ENCODE data around the gene GALK2.

Gene GALK2

DNA sequence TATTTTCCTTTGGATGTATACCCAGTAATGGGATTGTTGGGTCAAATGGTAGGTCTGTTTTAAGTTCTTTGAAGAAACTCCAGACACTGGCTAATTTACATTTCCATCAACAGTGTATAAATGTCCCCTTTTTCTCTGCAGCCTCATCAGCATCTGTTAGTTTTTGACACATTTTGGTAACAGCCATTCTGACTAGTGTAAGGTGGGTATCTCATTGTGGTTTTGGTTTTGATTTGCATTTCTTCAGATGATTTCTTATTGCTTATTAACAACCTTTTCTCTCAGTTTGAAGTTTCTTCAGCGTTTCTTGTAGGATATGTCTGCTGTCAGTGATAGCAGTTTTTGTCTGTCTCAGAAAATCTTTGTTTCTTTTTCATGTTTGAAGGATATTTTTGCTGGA lies 15.4 kb downstream of the GALK2 start:
- TF ChIP-seq EZH2 (IDR thresholded peaks at IDR 0.05; ENCODE audit: borderline replicate concordance, low read length) (no peak), CTCF (IDR thresholded peaks at IDR 0.05; ENCODE audit: low read length) (no peak)
- no peak overlapping the region for H3K9ac ChIP-seq (ENCODE audit: low read length)
- no peaks in the 10 kb centered on the region for H3K79me2 ChIP-seq (ENCODE audit: insufficient read depth, low read length)
- H3K36me3 ChIP-seq (ENCODE audit: insufficient read depth, low read length), result no peaks in the 10 kb centered on the region
- H4K20me1 ChIP-seq (ENCODE audit: insufficient read depth, low read length), result no peaks in the 10 kb centered on the region
- H3F3A ChIP-seq (ENCODE audit: insufficient read depth, low read length), result no peaks in the 10 kb centered on the region
- H3K9me3 ChIP-seq (ENCODE audit: low read length), result no peaks in the 10 kb centered on the region
- H3K4me1 ChIP-seq (ENCODE audit: insufficient read depth, low read length, severe bottlenecking), result peaks cover 3% of the 10 kb centered on the region
- no peak overlapping the region for H3K4me2 ChIP-seq (ENCODE audit: low read length)
- H2AFZ ChIP-seq (ENCODE audit: low read length), result no peak overlapping the region
- no peaks in the 10 kb centered on the region for H3K27me3 ChIP-seq (ENCODE audit: insufficient read depth, low read length)
- H3K4me3 ChIP-seq (ENCODE audit: low read depth, low read length, poor library complexity, severe bottlenecking), result no peak overlapping the region
- H3K9me2 ChIP-seq (ENCODE audit: low read depth, low read length), result no peaks in the 10 kb centered on the region
- no peak overlapping the region for H3K27ac ChIP-seq (ENCODE audit: low read depth, low read length, poor library complexity, severe bottlenecking)

DNA sequence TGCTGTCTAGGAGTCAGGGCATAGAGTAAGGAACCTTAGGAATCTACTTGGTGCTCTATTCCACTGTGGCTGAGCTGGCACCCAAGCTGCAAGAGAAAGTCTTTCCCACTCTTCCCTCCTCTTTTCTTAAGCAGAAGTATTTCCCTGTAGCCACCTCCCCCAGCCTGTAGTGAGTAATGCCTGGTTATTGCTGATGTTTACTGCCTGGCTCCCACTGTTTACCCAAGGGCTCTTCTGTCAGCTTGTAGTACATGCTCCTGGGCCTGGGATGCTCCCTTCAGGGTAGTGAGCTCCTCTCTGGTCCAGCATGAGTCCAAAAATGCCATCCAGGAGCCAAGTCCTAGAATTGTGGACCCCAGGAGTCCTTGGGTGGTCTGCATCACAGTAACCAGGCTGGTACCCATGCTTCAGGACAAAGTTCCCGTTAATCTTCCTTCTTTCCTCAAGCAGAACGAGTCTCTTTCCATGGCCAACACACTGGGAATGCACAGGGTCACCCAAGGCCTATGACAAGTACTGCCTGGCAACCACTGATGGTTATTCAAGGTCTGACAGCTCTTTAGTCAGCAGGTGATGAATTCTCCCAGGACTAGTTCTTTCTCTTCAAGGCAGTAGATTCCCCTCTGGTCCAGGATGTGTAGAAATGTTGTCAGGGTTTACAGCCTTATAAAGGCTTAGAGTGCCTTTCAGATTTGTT lies 17.6 kb downstream of the GALK2 start:
- Histone ChIP-seq H2AFZ (ENCODE audit: low read length) (no peak overlapping the region), H3K79me2 (ENCODE audit: insufficient read depth, low read length) (peaks cover 7% of the 10 kb centered on the region; the same call in 1 of the 2 replicates), H3K27me3 (ENCODE audit: insufficient read depth, low read length) (no peaks in the 10 kb centered on the region), H3F3A (ENCODE audit: insufficient read depth, low read length) (no peaks in the 10 kb centered on the region), H3K4me2 (ENCODE audit: low read length) (no peak overlapping the region), H3K4me1 (ENCODE audit: insufficient read depth, low read length, severe bottlenecking) (peaks cover 10% of the 10 kb centered on the region), H4K20me1 (ENCODE audit: insufficient read depth, low read length) (no peaks in the 10 kb centered on the region), H3K9ac (ENCODE audit: low read length) (no peak overlapping the region), H3K9me3 (ENCODE audit: low read length) (no peaks in the 10 kb centered on the region), H3K4me3 (ENCODE audit: low read depth, low read length, poor library complexity, severe bottlenecking) (no peak overlapping the region), H3K36me3 (ENCODE audit: insufficient read depth, low read length) (no peaks in the 10 kb centered on the region), H3K27ac (ENCODE audit: low read depth, low read length, poor library complexity, severe bottlenecking) (no peak overlapping the region), H3K9me2 (ENCODE audit: low read depth, low read length) (no peaks in the 10 kb centered on the region)
- no peak for TF ChIP-seq EZH2 (IDR thresholded peaks at IDR 0.05; ENCODE audit: borderline replicate concordance, low read length)
- no peak for TF ChIP-seq CTCF (IDR thresholded peaks at IDR 0.05; ENCODE audit: low read length)

DNA sequence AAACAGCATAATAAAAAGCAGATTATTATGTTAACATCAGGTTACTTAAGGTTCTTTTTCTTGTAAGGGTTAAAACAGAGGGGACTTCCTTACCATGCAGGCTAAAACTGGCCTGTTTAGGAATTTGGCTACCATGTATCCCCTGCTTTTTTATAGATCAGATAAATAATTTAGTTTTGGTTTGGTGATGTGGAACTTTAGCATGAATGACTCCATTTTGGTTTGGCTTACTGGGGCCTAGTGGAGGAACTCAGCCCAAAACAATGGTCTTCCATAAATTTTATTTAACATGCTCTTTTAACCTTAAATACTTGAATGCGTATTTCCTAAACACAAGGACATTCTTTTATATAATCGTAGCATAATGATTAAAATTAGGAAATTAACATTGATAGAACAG lies 18.9 kb downstream of the GALK2 start:
- H3K27ac ChIP-seq (ENCODE audit: low read depth, low read length, poor library complexity, severe bottlenecking), result no peak overlapping the region
- no peaks in the 10 kb centered on the region for H3F3A ChIP-seq (ENCODE audit: insufficient read depth, low read length)
- no peaks in the 10 kb centered on the region for H4K20me1 ChIP-seq (ENCODE audit: insufficient read depth, low read length)
- no peaks in the 10 kb centered on the region for H3K27me3 ChIP-seq (ENCODE audit: insufficient read depth, low read length)
- no peaks in the 10 kb centered on the region for H3K36me3 ChIP-seq (ENCODE audit: insufficient read depth, low read length)
- H3K79me2 ChIP-seq (ENCODE audit: insufficient read depth, low read length), result peaks cover 7% of the 10 kb centered on the region; the same call in 1 of the 2 replicates
- no peak overlapping the region for H2AFZ ChIP-seq (ENCODE audit: low read length)
- H3K4me3 ChIP-seq (ENCODE audit: low read depth, low read length, poor library complexity, severe bottlenecking), result no peak overlapping the region
- H3K9ac ChIP-seq (ENCODE audit: low read length), result no peak overlapping the region
- H3K9me3 ChIP-seq (ENCODE audit: low read length), result no peaks in the 10 kb centered on the region
- peaks cover 10% of the 10 kb centered on the region for H3K4me1 ChIP-seq (ENCODE audit: insufficient read depth, low read length, severe bottlenecking)
- TF ChIP-seq CTCF (IDR thresholded peaks at IDR 0.05; ENCODE audit: low read length) (no peak), EZH2 (IDR thresholded peaks at IDR 0.05; ENCODE audit: borderline replicate concordance, low read length) (no peak)
- H3K4me2 ChIP-seq (ENCODE audit: low read length), result no peak overlapping the region
- H3K9me2 ChIP-seq (ENCODE audit: low read depth, low read length), result no peaks in the 10 kb centered on the region

Measured in OCI-LY1 (cell line).